ENCODE measurements around the gene RSRC1. TPM values are rescaled to one million over a fixed set of nuclear protein-coding genes. Genes with fewer than 3 reads are reported as not detected.
"Not testable (repeated sequence)": the region's sequence is repeated elsewhere in the genome, so short reads cannot be mapped to it uniquely, and the experiment has no call there.

Gene RSRC1
- polyA plus RNA-seq, 1 donor, result 21.0 TPM

GRCh38 chr3:158314426-158315357, 204.8 kb downstream of the RSRC1 start:
- DNase-seq (ENCODE audit: low read depth), result no peak

- DNase-seq (ENCODE audit: low read depth), result not testable (repeated sequence)
These were observed 220.0 kb downstream of the RSRC1 start for GRCh38 chr3:158329696-158330441.

GRCh38 chr3:158330870-158331269, 221.0 kb downstream of the RSRC1 start:
- no peak for DNase-seq (ENCODE audit: low read depth)

- no peak for DNase-seq (ENCODE audit: low read depth)
These were observed 223.8 kb downstream of the RSRC1 start for GRCh38 chr3:158333736-158334135.

GRCh38 chr3:158337110-158337509, 227.2 kb downstream of the RSRC1 start:
- no peak for DNase-seq (ENCODE audit: low read depth)

GRCh38 chr3:158339638-158340037, 229.7 kb downstream of the RSRC1 start:
- DNase-seq (ENCODE audit: low read depth), result no peak

GRCh38 chr3:158340951-158341350, 231.1 kb downstream of the RSRC1 start:
- not testable (repeated sequence) for DNase-seq (ENCODE audit: low read depth)

GRCh38 chr3:158347966-158348365, 238.1 kb downstream of the RSRC1 start:
- DNase-seq (ENCODE audit: low read depth), result no peak

GRCh38 chr3:158350971-158351370, 241.1 kb downstream of the RSRC1 start:
- no peak for DNase-seq (ENCODE audit: low read depth)

- no peak for DNase-seq (ENCODE audit: low read depth)
These were observed 242.7 kb downstream of the RSRC1 start for GRCh38 chr3:158352551-158352950.

GRCh38 chr3:158354713-158355112, 244.8 kb downstream of the RSRC1 start:
- DNase-seq (ENCODE audit: low read depth), result no peak

GRCh38 chr3:158355623-158356588, 246.0 kb downstream of the RSRC1 start:
- no peak for DNase-seq (ENCODE audit: low read depth)

GRCh38 chr3:158359339-158359738, 249.4 kb downstream of the RSRC1 start:
- DNase-seq (ENCODE audit: low read depth), result no peak

- no peak for DNase-seq (ENCODE audit: low read depth)
These were observed 251.0 kb downstream of the RSRC1 start for GRCh38 chr3:158360756-158361448.

GRCh38 chr3:158368271-158368670, 258.4 kb downstream of the RSRC1 start:
- DNase-seq (ENCODE audit: low read depth), result no peak

- no peak for DNase-seq (ENCODE audit: low read depth)
These were observed 259.4 kb downstream of the RSRC1 start for GRCh38 chr3:158369279-158369678.

- no peak for DNase-seq (ENCODE audit: low read depth)
These were observed 269.6 kb downstream of the RSRC1 start for GRCh38 chr3:158379517-158379916.

- no peak for DNase-seq (ENCODE audit: low read depth)
These were observed 271.5 kb downstream of the RSRC1 start for GRCh38 chr3:158381262-158381868.

- no peak for DNase-seq (ENCODE audit: low read depth)
These were observed 272.6 kb downstream of the RSRC1 start for GRCh38 chr3:158382479-158382878.

- no peak for DNase-seq (ENCODE audit: low read depth)
These were observed 274.1 kb downstream of the RSRC1 start for GRCh38 chr3:158384019-158384418.

- DNase-seq (ENCODE audit: low read depth), result no peak
These were observed 285.5 kb downstream of the RSRC1 start for GRCh38 chr3:158395421-158395820.
